HG02943 (cell line): ENCODE results near the gene CELF2.

Experiments used
- ATAC-seq: cut with Tn5 transposase; IDR thresholded peaks from one replicate; pipeline ENCODE4 v1.9.1; 2021; ENCODE audit warnings: mild to moderate bottlenecking, low read depth, moderate library complexity; ENCODE audit not compliant: unreplicated experiment

The CELF2 gene

DNA sequence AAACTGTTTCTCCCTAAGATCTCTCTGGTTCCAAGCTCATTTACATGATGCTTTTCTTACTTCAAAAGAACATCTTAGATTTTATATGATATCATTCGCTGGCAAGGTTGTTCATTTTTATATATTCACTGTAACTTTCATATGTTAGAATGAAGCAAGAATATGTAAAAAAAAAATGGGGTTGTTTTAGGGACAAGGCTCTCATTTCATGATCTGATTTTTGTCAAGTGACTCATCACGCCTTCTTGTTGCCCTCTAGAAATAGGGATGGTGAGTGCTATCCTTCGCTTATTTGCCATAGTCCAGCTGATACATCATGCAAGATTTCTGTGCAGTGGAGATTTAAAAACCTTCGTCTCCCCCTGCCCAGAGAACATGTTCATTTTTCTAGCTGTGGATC lies 14.0 kb upstream of the CELF2 start:
- no peak for ATAC-seq

DNA sequence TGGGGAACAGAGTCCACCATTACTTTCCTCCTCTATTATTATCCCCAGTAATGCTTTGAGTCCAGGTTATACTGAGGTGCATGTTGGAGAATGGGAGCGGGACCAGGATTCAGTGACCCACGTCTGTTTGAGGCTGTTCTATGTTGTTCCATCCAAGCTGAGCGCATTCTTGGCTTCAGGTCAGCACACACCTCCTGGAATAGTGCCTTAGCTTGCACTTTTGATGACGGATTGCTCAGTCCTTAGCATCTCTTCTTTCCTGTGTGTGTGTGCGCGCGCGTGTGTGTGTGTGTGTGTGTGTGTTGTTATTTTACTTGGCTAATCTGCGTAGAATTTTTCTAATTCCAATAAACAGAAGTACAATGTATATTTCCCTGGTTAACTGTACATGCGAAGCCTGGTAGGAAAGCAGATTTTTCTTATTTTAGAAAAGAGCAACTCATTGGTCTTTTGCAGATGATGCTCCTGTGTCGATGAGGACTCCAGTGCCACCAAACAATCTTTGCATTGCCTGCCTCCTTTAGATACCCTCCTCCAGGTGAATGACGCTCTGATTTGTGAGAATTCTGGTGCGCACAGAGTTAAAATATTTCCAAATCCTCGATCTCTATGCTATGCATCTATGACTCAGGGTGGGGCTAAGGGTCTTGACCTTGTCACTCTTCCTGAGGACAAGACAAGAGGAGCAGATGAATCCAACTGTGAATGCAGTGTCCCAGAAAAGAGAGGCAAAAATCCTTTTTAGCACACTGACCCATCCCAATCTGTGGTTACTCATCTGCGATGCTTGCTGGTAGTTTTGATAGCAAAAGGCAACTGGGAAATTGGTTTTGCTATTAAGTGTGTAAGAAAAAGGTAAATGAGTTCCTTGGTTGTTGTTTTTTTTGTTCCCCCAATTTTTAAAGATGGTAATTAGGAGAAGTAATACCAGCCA lies 13.3 kb upstream of the CELF2 start:
- no peak for ATAC-seq

DNA sequence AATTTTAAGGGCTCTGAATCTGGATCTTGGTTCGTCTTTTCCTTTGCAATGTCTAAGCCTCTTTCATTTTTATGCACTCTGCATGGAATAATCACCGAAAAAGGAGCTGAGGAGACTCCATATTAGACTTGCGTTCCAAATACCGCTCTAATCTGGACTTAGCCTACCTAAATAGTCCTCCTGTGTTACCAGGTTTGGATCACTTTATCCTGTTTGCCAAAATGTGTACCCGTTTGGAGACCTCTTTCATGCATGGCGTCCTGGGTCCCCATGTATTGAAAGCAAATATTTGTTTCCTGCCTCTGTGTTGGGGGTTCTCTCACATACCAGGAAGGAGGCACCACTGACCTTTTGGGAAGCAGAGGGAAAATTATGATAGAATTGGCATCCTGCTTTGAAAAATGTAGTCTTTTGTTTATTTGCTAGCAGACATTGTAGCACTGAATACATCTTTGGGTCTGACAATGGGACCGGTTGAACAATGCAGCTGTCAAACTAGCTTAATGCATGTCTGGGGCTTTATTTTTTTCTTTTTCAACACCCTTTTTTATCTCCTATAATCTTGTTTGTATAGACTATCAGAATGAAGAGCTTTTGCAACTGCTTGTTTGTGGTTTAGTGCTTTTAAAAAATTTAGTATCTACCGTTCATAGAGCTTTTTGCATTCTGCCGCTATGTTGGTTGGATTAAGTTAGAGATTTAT lies 11.8 kb upstream of the CELF2 start:
- ATAC-seq = no peak

DNA sequence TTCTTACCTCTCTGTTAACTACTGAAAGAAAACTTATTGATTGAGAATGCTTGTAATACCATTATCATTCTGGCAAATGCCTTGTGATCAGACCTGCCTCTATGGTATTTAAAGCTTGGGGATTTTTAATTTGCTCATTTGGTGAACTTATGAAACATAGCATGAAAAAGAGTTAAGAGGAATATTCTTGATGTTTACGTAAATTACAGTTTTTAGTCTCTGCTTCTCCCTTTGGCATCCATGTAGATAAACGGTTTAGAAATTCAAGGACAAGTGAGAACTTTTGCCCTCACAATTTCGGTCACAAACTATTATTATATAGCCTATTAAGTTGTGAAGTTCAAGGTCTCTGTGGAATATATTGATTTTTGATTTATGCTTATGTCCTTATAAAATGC lies 11.2 kb upstream of the CELF2 start:
- ATAC-seq = no peak

DNA sequence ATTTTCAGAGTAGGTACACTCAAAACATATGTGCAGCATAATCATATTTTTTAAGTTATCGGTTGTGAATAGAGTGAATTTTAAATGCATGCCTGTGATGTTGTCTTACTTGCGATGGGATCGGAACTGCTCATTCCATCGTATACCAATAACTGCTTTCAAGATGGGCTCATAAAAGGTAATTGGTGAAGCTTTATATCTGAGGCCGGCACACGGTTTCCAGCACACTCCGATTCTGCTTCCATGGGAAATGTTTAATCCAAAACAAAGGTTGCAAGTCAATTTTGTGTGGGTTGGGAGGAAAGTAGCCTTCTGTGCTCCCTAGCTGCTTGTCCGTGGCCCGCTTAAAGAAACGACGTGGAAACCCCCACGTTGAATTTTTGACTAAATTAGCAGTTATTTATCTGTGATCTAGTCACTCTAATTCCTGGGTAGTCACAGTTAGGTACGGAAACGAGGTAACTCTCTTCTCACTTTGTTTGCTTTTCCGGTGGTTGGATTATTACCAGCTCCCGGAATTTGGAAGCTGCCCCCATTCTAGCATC lies 10.1 kb upstream of the CELF2 start:
- ATAC-seq = no peak

DNA sequence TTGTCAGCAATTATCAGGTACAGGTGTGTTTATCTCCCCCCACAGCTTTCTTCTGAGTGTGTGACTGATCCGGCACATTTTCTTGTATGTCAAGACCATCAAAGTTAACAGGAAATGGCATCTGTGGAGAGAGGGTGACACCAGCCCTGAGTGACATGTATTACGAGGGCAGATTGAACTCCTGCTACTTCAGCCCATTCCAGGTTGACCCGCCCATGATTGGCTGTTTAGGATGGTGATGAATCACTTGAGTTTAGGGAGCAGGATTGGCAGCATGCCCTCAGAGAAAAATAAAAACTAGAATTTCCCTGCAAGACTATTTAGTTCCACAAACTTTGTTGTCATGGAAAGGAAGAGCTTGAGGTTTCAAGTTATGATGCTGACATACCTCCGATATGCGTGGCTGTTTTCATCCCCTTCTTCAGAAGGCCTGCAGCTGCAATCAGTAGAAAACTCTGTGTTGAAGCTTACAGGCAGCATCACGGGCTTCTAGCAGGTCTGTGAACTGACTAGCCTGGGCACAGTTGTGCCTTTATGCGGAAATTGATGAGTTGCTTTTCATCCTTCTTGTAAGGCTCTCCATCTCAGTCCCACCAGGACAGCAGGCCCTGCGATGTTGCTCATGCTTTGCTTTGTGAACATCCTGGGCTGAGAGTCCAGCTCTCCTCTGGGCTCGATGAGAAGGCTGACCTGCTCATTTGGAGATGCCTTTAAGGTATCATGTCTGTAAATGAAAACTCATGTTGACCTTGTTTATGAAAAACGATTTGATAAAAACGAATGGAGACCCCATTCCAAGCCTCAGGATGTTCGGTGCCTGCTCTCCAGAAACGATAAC lies 8.0 kb upstream of the CELF2 start:
- no peak for ATAC-seq

DNA sequence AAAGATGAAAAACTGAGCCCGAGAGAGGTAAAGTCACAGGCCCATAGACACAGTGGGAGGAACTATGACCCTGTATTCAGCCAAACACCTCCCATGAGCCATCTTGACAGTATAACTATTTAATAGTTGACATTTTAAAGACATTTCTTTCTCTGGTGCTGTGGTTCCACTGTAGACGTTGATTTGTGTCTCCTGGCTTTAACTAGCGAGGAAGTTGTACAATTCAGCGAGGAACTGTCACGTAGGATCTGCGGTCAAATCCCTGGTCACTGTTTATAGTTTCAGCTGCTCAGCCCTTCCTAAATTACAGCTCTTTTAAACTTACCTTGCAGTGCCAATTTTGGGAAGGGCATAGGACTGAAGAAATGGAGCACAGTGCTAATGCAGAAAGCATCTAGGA lies 7.1 kb upstream of the CELF2 start:
- ATAC-seq = no peak

DNA sequence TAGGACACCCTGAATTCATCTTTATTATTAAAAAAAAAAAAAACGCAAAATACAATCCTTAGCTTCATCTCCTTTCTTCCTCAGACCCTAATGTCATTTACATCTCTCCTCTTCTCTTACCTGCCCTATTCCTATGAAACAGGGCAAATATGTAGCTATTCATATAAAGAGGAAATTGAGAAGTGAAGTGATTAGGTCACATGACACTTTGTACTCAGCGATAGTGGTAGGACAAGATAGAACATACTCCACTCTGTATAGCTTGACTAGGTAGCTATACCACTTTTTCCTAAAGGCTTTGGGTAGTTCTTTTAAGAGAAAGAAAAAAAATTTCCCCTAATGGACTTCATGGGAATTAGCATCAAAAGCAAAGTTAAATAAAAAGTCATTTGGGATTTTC lies 6.2 kb upstream of the CELF2 start:
- ATAC-seq = no peak

DNA sequence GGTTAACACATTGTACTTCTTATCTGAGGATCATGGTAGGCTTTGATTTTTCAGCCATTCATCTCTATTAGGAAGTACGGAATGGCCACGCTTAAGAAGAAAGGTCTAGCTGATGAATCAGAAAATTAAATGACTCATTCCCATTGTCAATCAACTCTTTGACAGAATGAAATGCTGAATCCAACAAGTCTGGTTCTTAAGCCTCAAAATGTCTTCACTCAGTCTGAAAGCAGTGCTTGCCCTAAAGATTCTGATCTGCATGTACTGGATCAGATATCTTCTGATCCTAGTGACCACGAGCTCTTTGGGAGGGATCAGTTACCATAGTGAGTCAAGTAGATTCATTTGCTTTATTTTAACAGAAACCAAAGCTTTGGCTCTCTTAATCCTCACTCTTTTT lies 5.7 kb upstream of the CELF2 start:
- ATAC-seq = no peak

DNA sequence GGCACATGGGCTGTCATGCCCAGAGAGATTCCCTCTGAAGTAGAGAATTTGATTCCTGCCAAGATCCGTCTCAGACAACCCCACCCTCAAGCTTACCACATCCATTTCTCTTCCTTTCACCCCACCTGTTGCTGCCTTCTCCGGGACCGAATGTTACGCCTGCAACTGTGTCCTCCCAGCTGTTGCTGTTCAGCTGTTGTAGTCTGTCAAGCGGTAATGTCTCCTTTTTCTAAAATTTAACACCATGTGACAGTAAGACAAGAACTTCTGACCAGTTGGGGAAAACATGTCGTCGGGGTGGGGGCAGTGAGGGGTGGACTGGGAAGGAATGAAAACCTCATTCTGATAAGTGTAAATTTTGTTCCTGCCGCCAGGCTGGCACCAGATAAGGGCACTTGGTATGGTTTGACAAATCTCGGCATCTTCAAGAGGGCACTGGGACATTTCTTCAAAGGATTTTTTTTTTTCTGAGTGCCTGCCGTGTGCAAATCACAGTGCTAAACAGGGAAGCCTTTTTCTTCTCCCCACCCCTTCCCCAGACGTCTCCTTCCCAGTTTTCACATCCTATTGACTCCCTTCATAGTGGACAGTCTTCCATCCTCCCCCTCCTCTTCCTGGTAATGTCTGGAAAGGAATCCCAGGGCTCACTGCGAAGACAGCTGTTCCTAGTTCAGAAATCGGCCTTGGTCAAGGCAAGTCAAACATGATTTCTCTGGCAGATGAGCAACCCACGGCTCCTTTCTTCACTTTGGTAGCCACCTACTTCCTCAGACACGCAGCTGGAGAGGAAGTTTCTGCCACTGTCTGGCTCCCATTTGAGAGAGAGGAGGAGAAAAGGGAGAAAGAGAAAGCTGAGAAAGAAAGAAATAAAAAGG lies 5.0 kb upstream of the CELF2 start:
- ATAC-seq = no peak

DNA sequence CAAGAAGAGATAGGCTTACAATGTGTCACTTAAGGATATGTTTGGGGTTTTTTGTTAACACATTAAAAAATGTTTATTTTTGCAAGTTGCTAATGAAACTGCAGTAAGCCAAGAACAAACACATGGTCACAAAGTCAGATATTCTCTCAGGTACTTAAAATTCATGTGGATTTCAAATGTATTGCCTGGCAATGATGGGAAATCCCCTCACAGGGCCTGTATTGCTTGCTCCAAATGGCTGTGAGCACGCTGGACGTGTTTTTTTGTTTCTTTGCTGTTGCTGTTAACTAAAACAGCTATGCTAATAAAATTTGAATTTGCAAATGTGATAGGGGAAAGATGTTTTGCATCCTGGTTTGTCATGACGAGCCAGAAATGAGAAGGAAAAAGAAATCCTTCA lies 3.8 kb upstream of the CELF2 start:
- no peak for ATAC-seq

DNA sequence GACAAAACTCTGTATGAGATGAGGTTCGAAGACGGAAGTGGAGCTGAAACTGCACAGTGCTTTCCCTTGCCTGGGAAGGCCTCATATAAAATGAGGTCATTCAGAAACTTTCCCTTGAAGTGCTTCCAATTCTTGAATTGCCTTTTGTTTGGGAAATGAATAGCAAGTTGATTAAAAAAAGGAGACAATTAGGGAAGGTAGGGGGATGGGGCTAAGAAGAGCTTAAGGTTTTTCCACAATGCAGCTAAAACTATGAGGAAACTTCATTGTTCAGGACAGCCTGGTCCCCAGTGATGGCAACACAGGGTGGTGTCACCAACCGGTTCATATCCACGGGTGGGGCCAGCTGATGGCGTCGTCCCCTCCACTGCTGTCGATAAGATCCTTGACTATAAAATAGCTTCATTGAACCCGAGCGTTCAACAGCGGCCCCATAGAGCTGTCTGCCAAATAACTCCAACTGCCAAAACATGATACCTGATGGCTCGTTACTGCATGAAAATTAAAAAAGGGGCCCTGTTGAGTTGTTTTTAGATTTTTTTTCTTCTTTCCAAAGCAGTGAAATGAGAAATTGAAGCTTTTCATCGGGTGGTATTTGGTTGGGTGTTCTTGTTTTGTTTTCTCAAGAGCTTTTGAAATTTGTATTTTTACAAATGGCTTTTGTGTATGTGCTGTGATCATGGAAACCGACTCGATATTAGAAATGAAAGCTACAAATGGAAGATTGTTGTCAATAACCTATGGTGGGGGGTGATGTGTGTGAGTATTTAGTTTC lies 2.8 kb upstream of the CELF2 start:
- ATAC-seq = no peak

DNA sequence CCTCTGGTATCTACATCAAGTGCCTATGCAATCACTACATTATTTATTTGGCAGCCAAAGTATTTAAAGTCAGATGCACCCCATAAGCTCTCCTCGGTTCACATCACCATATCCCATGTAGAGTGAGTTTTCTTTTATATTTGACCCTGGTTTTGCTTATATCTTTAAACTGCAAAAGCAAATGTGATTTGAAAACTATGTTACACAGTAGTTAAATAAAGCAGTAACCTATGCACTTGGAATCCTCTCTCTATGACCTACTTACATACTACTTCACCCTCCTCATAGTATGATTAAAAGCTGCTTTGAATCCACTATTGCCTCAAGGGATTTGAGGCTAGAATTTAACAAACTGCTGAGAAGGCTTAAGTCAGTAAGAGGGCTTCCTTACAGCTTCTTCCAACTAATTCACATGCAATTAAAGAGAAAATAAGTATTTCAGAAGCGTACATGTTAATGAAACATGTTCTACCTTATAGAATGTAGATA lies 2.2 kb upstream of the CELF2 start:
- ATAC-seq = no peak

DNA sequence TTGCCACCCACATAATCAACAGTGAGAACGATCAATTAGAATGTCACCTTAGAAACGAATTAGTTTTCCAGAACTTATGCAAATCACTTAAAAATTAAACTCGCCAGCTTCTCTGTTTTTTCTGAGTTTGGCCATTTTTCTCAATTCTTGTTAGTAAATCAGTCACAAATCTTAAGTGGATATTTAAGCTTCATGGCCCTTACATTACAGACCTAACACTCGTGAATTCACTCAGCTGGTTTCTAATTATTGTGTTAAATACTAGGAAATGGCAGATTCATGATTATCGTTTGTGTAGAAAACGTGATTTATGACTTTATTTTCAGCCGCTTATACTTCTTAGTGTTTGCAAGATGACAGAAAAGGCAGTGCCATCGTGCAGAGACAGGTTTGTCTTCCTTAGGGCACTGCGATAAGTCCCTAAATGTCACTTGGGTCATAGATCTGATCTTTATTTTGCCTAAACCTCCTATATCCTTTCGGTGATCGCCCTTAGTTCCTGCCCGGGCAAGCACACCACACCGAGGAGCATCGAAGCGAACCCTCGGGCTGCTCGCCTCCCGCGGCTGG lies 587 bp upstream of the CELF2 start:
- ATAC-seq = no peak

DNA sequence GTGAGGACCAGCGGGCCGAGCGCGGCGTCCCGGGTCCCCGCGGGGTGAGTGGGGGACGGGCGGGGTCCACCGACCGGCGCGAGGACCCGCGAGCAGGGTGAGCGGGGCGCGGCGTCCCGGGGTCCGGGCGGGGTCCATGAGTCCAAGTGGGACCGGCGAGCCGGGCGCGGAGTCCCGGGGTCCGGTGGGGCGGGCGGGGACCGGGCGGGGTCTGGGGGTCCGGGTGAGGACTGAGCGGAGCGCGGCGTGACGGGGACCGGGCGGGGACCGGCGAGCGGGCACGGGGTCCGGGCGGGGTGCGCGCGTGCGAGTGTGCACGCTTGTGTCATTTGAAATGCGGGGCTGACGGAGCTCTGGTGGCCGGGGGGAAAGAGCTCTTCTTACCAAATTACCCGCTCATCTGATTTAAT lies 765 bp downstream of the CELF2 start:
- no peak for ATAC-seq

DNA sequence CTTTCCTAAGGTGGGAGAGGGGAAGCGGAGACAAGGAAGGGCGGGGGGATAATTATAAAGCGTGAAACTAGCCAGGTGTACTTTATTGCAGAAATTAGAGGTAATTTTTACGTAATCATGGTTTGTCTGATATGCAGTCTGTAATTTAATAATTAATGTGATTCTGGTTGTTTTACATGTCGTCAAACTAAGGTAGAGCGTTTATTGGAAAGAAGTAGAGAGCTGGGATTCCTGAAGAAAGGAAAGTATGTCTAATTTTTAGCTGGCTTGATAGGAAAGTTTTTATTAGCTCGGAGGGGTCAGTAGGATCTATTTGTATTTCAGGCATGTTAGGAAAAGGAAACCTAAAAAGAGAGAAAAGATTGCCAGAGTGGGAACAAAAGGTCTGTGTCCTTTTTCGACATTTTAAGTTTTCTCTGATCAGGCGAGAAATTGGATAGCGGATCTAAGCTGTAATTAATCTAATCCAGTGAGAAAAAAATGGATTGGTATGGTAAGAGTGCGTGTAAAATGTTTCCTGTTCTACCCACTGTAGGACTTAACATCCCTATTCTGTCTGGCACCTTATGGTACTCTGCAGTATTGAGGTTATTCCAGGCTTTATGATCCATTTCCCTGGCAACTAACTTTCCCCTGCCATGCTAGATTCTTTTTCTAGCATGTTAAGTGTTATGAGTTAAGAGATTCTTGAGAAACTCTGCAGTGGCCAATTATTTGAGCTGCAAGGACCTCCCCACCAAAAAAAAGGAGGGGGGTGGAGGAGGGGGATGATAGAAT lies 1.4 kb downstream of the CELF2 start:
- no peak for ATAC-seq

DNA sequence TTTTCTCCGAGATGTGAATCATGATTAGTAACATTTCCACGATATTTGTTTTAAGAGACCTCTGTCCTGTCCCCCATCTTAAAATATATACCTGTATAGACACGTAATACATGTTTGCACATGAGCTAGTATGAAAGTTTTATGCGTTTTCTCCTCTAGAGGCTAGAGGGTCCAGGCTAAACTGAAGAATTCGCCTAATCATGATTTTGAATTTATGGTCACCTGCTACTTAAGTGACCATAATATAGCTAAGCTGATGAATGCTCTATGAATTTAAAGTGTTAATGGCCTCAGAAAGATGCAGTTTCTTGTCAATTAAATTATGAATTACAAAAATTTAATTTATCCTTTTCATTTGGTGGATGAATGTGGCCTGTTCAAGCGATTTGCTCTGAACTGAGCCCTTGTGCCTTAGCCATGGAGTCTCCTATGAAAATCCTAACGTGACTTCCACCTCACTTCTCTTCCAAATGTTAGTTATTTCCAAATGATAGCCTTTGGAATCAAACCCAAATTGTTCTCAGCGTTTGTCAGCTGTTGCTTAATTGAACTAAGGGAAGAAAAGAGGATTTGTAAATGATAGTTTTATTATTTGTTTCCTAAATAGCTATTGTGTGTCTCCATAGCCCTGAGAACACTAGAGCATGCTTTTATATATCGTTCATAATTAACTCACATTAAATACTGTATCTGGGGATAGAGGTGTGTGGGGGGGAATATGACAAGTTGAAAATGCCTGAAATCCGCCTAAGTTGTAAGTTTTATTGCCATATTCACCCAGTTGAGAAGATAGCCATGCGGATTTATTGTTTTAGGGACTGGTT lies 2.3 kb downstream of the CELF2 start:
- no peak for ATAC-seq
